Middle frontal gyrus (tissue), 1 donor: Measurements from ENCODE around the gene IER3.

Experiments used
- DNase-seq: peaks from one replicate; pipeline ENCODE4 v3.0.0-alpha.2; 2015; ENCODE audit warnings: low spot score; ENCODE audit errors: extremely low spot score

The IER3 gene

GRCh38 chr6:30748851-30749540 lies 4.6 kb upstream of the IER3 start:
- no peak for DNase-seq

GRCh38 chr6:30747902-30748769 lies 3.8 kb upstream of the IER3 start:
- DNase-seq, result no peak

GRCh38 chr6:30747300-30747687 lies 2.9 kb upstream of the IER3 start:
- no peak for DNase-seq

- no peak for DNase-seq
Observed at GRCh38 chr6:30743099-30744053, 971 bp downstream of the IER3 start.

GRCh38 chr6:30742316-30743098 lies 1.8 kb downstream of the IER3 start, which contains the start of gene FLOT1:
Gene FLOT1, minus strand, starts transcription at chr6:30742687. Its CDS starts 498 bp downstream, at chr6:30742189.
- DNase-seq, result peak; percentile 77

GRCh38 chr6:30741789-30742315 lies 2.5 kb downstream of the IER3 start:
- no peak for DNase-seq

GRCh38 chr6:30741063-30741779 lies 3.1 kb downstream of the IER3 start:
- DNase-seq, result no peak

- no peak for DNase-seq
Observed at GRCh38 chr6:30740540-30740870, 3.8 kb downstream of the IER3 start.

- DNase-seq, result no peak
Observed at GRCh38 chr6:30738532-30738931, 5.8 kb downstream of the IER3 start.

- DNase-seq, result no peak
Observed at GRCh38 chr6:30735668-30736314, 8.6 kb downstream of the IER3 start.

GRCh38 chr6:30732237-30732943 lies 12.0 kb downstream of the IER3 start:
- DNase-seq, result no peak

- no peak for DNase-seq
Observed at GRCh38 chr6:30730601-30731435, 13.5 kb downstream of the IER3 start.

GRCh38 chr6:30727920-30728553 lies 16.3 kb downstream of the IER3 start:
- no peak for DNase-seq

GRCh38 chr6:30726506-30727413 lies 17.6 kb downstream of the IER3 start:
- DNase-seq, result no peak

GRCh38 chr6:30725713-30726505 lies 18.4 kb downstream of the IER3 start:
- DNase-seq, result no peak
